NCI-H1048 (cell line): ENCODE data around the gene MLH1.

Experiments
- DNase-seq: peaks from one replicate; lab custom pipeline; 2025; lab: John Stamatoyannopoulos, UW

MLH1 gene

GRCh38 chr3:36981006-36981405 lies 12.3 kb upstream of the MLH1 start:
- DNase-seq = no peak

GRCh38 chr3:36988356-36988755 lies 5.0 kb upstream of the MLH1 start:
- no peak for DNase-seq

GRCh38 chr3:36989005-36989404 lies 4.3 kb upstream of the MLH1 start:
- DNase-seq = no peak

GRCh38 chr3:36989568-36989967 lies 3.8 kb upstream of the MLH1 start:
- DNase-seq = no peak

GRCh38 chr3:36991147-36991546 lies 2.2 kb upstream of the MLH1 start:
- no peak for DNase-seq

GRCh38 chr3:36991923-36992805 lies 1.2 kb upstream of the MLH1 start:
- no peak for DNase-seq

GRCh38 chr3:36992806-36993325 lies 452 bp upstream of the MLH1 start, which contains the start of gene EPM2AIP1:
TSS of gene EPM2AIP1 (minus strand) at chr3:36993131. CDS start at chr3:36993077, 54 bp downstream.
- no peak for DNase-seq

GRCh38 chr3:37014620-37015019 lies 21.3 kb downstream of the MLH1 start:
- no peak for DNase-seq

GRCh38 chr3:37015642-37016041 lies 22.3 kb downstream of the MLH1 start:
- DNase-seq = no peak

- no peak for DNase-seq
Observed at GRCh38 chr3:37016903-37017302, 23.6 kb downstream of the MLH1 start.

GRCh38 chr3:37017683-37018082 lies 24.4 kb downstream of the MLH1 start:
- DNase-seq = no peak

GRCh38 chr3:37024092-37024491 lies 30.8 kb downstream of the MLH1 start:
- no peak for DNase-seq

GRCh38 chr3:37024820-37025405 lies 31.6 kb downstream of the MLH1 start:
- DNase-seq = no peak

GRCh38 chr3:37025561-37026335 lies 32.4 kb downstream of the MLH1 start:
- DNase-seq = no peak

GRCh38 chr3:37026851-37027250 lies 33.5 kb downstream of the MLH1 start:
- DNase-seq = no peak

GRCh38 chr3:37028329-37028728 lies 35.0 kb downstream of the MLH1 start:
- DNase-seq = no peak

GRCh38 chr3:37029111-37029510 lies 35.8 kb downstream of the MLH1 start:
- no peak for DNase-seq

GRCh38 chr3:37029516-37030163 lies 36.3 kb downstream of the MLH1 start:
- DNase-seq = no peak

GRCh38 chr3:37030588-37030987 lies 37.3 kb downstream of the MLH1 start:
- no peak for DNase-seq

- DNase-seq = no peak
Observed at GRCh38 chr3:37031096-37031682, 37.9 kb downstream of the MLH1 start.

- DNase-seq = no peak
Observed at GRCh38 chr3:37032961-37033360, 39.6 kb downstream of the MLH1 start.

- no peak for DNase-seq
Observed at GRCh38 chr3:37037352-37037751, 44.0 kb downstream of the MLH1 start.
